ENCODE measurements around the gene ERF.
A peak's percentile ranks its signal among the peaks of the same experiment; 100 is the strongest.

Gene ERF

GRCh38 chr19:42283188-42284065, 28.5 kb upstream of the ERF start:
- H3K4me1 Mint-ChIP-seq (ENCODE audit: low read depth), result peaks cover 40% of the 10 kb centered on the region
- no peak overlapping the region for H3K27ac Mint-ChIP-seq
- DNase-seq (ENCODE audit: low spot score), result peak; percentile 92
- no peak overlapping the region for H3K4me3 Mint-ChIP-seq
- H3K9me3 Mint-ChIP-seq, result no peaks in the 10 kb centered on the region
- H3K36me3 Mint-ChIP-seq (ENCODE audit: low read depth), result peaks cover 8% of the 10 kb centered on the region
- H3K27me3 Mint-ChIP-seq (ENCODE audit: low read depth), result no peaks in the 10 kb centered on the region

DNA sequence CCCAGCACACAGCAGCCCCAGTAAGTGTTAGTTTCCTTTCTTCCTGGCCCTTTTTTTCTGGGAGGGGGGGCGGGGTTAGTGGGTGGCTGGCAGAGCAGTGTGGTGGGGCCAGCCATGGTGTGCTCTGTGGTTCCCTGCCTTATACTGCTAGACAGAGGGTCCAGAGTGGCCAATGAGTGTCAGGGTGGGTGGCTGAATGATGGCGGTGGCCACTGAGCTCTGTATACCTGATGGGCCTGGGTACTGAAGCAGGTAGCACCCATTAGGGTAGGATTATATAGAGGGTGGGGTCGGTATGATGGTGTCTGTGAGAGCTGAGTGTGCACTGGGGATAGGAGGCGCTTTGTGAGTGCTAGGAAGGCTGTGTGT, 27.9 kb upstream of the ERF start:
- Mint-ChIP-seq H3K4me3 (no peak overlapping the region), H3K4me1 (ENCODE audit: low read depth) (peaks cover 43% of the 10 kb centered on the region), H3K36me3 (ENCODE audit: low read depth) (peaks cover 10% of the 10 kb centered on the region), H3K27me3 (ENCODE audit: low read depth) (no peaks in the 10 kb centered on the region), H3K27ac (no peak overlapping the region), H3K9me3 (no peaks in the 10 kb centered on the region)
- DNase-seq (ENCODE audit: low spot score), result no peak

- Mint-ChIP-seq H3K27me3 (ENCODE audit: low read depth) (no peaks in the 10 kb centered on the region), H3K36me3 (ENCODE audit: low read depth) (peaks cover 10% of the 10 kb centered on the region), H3K27ac (no peak overlapping the region), H3K9me3 (no peaks in the 10 kb centered on the region), H3K4me1 (ENCODE audit: low read depth) (peaks cover 46% of the 10 kb centered on the region), H3K4me3 (no peak overlapping the region)
- DNase-seq (ENCODE audit: low spot score), result no peak
These were observed 27.2 kb upstream of the ERF start for GRCh38 chr19:42281827-42282762.

DNA sequence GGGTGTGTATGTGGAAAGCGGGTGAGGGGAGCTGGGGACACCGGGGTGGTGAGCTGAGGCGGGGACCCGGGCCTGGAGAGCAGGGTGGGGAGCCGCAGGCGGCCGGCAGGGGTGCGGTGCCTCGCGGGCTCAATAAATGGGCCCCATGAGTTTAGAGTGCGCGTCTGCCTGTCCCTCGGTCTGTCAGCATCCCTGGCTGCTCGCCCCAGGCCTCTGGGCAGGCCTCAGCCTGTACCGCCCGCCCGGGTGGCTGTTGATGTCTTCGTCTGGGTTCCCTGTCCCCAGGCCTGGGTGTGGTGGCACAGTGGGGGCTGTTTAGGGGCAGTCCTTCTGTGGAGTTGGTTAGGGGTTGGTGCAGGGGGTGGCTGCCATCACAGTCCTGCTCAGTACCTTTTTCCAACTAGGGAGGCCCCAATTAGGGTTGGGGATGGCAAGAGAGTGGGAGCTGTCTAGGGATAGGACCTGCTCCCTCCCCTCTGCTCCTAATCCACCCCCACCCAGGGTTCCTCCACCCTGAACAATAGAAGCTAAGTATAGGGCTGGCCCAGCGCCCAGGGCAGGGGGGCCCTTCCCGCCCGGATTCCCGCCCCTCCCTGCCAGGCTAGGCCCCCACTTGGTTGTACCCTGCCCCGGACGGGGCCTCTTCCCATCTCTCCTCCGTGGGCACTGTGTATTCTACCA, 26.4 kb upstream of the ERF start:
- Mint-ChIP-seq H3K36me3 (ENCODE audit: low read depth) (peaks cover 9% of the 10 kb centered on the region), H3K9me3 (no peaks in the 10 kb centered on the region), H3K27ac (no peak overlapping the region), H3K4me1 (ENCODE audit: low read depth) (peaks cover 52% of the 10 kb centered on the region), H3K27me3 (ENCODE audit: low read depth) (no peaks in the 10 kb centered on the region), H3K4me3 (no peak overlapping the region)
- no peak for DNase-seq (ENCODE audit: low spot score)

- DNase-seq (ENCODE audit: low spot score), result no peak
- H3K9me3 Mint-ChIP-seq, result no peaks in the 10 kb centered on the region
- H3K4me1 Mint-ChIP-seq (ENCODE audit: low read depth), result peaks cover 52% of the 10 kb centered on the region
- H3K27ac Mint-ChIP-seq, result no peak overlapping the region
- H3K27me3 Mint-ChIP-seq (ENCODE audit: low read depth), result no peaks in the 10 kb centered on the region
- no peak overlapping the region for H3K4me3 Mint-ChIP-seq
- H3K36me3 Mint-ChIP-seq (ENCODE audit: low read depth), result peaks cover 7% of the 10 kb centered on the region
These were observed 25.9 kb upstream of the ERF start for GRCh38 chr19:42280815-42281145.

DNA sequence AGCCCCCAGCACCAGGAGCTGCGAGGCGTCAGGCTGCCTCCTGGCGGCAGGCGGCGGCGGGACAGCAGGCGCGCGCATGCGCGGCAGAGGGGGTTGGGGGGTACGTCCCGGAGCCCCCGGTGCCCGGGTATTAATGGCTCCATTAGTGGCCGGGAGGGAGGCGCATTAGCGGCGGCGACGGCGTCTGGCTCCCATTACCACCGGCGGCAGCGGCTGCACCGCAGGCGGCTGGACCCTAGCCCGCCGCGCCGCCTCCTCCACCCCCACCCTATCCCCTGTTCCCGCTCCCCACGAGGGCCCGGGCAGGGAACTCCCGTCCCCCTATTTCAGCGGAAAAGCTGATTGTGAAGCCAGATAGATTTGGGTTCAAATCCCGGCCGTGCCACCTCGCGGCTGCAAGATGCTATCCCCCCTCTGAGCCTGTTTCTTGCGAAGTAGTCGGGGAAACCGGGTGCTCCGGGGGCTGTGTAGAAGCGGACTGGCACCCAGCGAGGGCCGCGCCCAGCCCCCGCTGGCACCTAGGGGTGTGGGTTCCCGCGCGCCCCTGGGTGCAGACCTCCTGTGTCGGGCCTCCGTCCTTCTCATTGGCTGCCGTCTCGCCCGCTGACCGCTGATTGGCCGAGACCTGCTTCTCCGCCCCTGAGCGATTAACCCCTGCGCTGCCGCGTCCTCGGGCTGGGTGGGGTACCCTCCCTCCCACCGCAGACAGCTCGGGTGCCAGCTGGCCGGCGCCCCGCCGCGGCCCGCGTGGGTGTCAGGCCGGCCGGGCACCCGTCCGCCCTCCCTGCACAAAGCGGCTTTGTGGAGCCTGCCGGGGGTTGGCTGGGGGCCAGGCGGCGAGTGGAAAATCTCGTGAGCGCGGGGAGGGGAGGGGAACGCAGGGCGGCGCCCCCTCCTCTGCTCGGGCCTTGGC, 25.2 kb upstream of the ERF start:
- Mint-ChIP-seq H3K36me3 (ENCODE audit: low read depth) (peaks cover 9% of the 10 kb centered on the region), H3K4me1 (ENCODE audit: low read depth) (peaks cover 51% of the 10 kb centered on the region), H3K9me3 (no peaks in the 10 kb centered on the region), H3K4me3 (peak overlapping the region; percentile 85), H3K27ac (peak overlapping the region; percentile 91), H3K27me3 (ENCODE audit: low read depth) (no peaks in the 10 kb centered on the region)
- peak; percentile 89 for DNase-seq (ENCODE audit: low spot score)

- H3K4me3 Mint-ChIP-seq, result peak overlapping the region; percentile 85
These were observed 24.4 kb upstream of the ERF start for GRCh38 chr19:42279155-42279901.

DNA sequence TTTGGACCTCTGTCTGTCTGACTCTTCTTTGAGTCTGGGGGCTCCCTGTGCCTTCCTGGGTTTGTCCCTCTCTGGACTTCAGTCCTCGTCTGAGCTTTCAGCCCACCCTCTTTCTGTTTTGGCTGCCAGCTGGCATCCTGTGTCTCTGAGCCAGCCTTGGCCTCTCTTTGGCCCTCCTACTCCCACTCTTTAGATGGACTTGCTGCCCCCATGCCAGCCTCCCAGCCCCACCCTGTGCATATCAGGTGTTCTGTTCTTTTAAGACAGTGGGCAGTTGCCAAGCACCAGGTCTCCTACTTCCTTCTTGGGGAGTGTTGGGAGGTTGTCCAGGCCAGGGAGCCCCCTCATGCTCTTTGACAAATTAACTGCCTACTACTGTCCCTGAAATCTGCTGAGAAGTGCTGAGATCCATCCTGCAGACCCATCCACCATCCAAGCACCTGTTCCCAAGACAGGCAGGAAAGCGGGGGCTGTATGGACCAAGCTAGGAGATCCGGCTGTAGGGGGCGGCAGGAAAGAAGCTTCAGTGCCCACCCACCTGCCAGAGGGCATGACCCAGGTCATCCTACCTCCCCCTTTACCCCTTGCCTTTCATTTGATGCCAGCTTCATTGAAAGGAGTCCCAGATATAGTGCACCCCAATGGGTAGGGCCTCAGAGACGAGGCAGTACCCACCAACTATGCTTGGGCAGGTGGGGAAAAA, 23.7 kb upstream of the ERF start:
- peaks cover 49% of the 10 kb centered on the region for H3K4me1 Mint-ChIP-seq (ENCODE audit: low read depth)
- H3K9me3 Mint-ChIP-seq, result no peaks in the 10 kb centered on the region
- no peaks in the 10 kb centered on the region for H3K27me3 Mint-ChIP-seq (ENCODE audit: low read depth)

More at GRCh38 chr19:42279155-42279901, 24.4 kb upstream of the ERF start:
- H3K27me3 Mint-ChIP-seq (ENCODE audit: low read depth), result no peaks in the 10 kb centered on the region
- H3K36me3 Mint-ChIP-seq (ENCODE audit: low read depth), result peaks cover 15% of the 10 kb centered on the region
- peaks cover 49% of the 10 kb centered on the region for H3K4me1 Mint-ChIP-seq (ENCODE audit: low read depth)
- H3K9me3 Mint-ChIP-seq, result no peaks in the 10 kb centered on the region
- DNase-seq (ENCODE audit: low spot score), result no peak
- H3K27ac Mint-ChIP-seq, result peak overlapping the region; percentile 91

GRCh38 chr19:42277821-42278451, 23.0 kb upstream of the ERF start:
- Mint-ChIP-seq H3K27me3 (ENCODE audit: low read depth) (no peaks in the 10 kb centered on the region), H3K36me3 (ENCODE audit: low read depth) (peaks cover 21% of the 10 kb centered on the region), H3K4me1 (ENCODE audit: low read depth) (peaks cover 49% of the 10 kb centered on the region), H3K9me3 (no peaks in the 10 kb centered on the region), H3K27ac (peak overlapping the region; percentile 56), H3K4me3 (no peak overlapping the region)
- no peak for DNase-seq (ENCODE audit: low spot score)

More for the DNA sequence above, 23.7 kb upstream of the ERF start:
- H3K36me3 Mint-ChIP-seq (ENCODE audit: low read depth), result peaks cover 18% of the 10 kb centered on the region
- peak overlapping the region; percentile 85 for H3K4me3 Mint-ChIP-seq
- DNase-seq (ENCODE audit: low spot score), result no peak
- H3K27ac Mint-ChIP-seq, result peak overlapping the region; percentile 91

- peaks cover 21% of the 10 kb centered on the region for H3K36me3 Mint-ChIP-seq (ENCODE audit: low read depth)
- no peaks in the 10 kb centered on the region for H3K9me3 Mint-ChIP-seq
- H3K27me3 Mint-ChIP-seq (ENCODE audit: low read depth), result no peaks in the 10 kb centered on the region
- H3K4me1 Mint-ChIP-seq (ENCODE audit: low read depth), result peaks cover 41% of the 10 kb centered on the region
- H3K4me3 Mint-ChIP-seq, result no peak overlapping the region
- DNase-seq (ENCODE audit: low spot score), result no peak
- H3K27ac Mint-ChIP-seq, result no peak overlapping the region
These were observed 21.9 kb upstream of the ERF start for GRCh38 chr19:42276821-42277220.

- Mint-ChIP-seq H3K4me3 (peak overlapping the region; percentile 32), H3K27me3 (ENCODE audit: low read depth) (no peaks in the 10 kb centered on the region), H3K4me1 (ENCODE audit: low read depth) (peaks cover 41% of the 10 kb centered on the region), H3K27ac (peak overlapping the region; percentile 51), H3K36me3 (ENCODE audit: low read depth) (peaks cover 25% of the 10 kb centered on the region), H3K9me3 (no peaks in the 10 kb centered on the region)
- DNase-seq (ENCODE audit: low spot score), result no peak
These were observed 21.4 kb upstream of the ERF start for GRCh38 chr19:42276284-42276683.

DNA sequence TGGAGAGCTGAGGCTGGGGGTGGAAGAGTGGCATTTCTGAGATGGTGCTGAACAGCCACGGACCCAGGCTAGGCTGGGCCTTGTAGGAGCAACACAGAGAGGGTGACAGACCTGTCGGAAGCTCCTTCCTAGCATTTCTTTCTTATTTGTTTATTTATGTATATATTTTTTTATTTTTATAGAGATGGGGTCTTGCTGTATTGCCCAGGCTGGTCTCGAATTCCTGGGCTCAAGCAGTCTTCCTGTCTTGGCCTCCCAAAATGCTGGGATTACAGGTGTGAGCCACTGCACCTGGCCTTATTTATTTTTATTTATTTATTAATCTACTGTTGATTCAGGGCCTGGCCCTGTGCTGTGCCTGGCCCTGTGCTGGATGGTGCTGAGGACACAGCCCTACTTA, 20.6 kb upstream of the ERF start:
- H3K36me3 Mint-ChIP-seq (ENCODE audit: low read depth), result peaks cover 28% of the 10 kb centered on the region
- H3K27me3 Mint-ChIP-seq (ENCODE audit: low read depth), result no peaks in the 10 kb centered on the region
- peaks cover 46% of the 10 kb centered on the region for H3K4me1 Mint-ChIP-seq (ENCODE audit: low read depth)
- H3K4me3 Mint-ChIP-seq, result peak overlapping the region; percentile 32
- H3K9me3 Mint-ChIP-seq, result no peaks in the 10 kb centered on the region
- no peak for DNase-seq (ENCODE audit: low spot score)
- peak overlapping the region; percentile 58 for H3K27ac Mint-ChIP-seq
